ENCODE results near the gene PRKAG3.

PRKAG3 gene

GRCh38 chr2:218875692-218876246 is 44.2 kb upstream of the PRKAG3 start:
- H3K79me2 ChIP-seq (ENCODE audit: insufficient read depth, low read length): no peaks in the 10 kb centered on the region
- no peak overlapping the region for H3K27ac ChIP-seq (ENCODE audit: low read length)
- no peak overlapping the region for H3K4me3 ChIP-seq (ENCODE audit: low read depth in 1 of 2, low read length in 2 of 2)
- no peak overlapping the region for H3K4me2 ChIP-seq (ENCODE audit: insufficient read depth, low read length)
- H3K4me1 ChIP-seq (ENCODE audit: insufficient read depth, low read length): peaks cover 11% of the 10 kb centered on the region
- H2AFZ ChIP-seq (ENCODE audit: low read depth, low read length): no peak overlapping the region
- H3K36me3 ChIP-seq (ENCODE audit: insufficient read depth, low read length): no peaks in the 10 kb centered on the region
- no peak overlapping the region for H3K9ac ChIP-seq (ENCODE audit: low read depth, low read length)
- no peaks in the 10 kb centered on the region for H3K9me3 ChIP-seq (ENCODE audit: insufficient read depth, low read length, severe bottlenecking)
- no peak for ATAC-seq (ENCODE audit: insufficient read depth, low read depth)
- TF ChIP-seq EZH2 (IDR thresholded peaks at IDR 0.05; ENCODE audit: borderline replicate concordance, low read depth, low read length, severe bottlenecking): no peak
- TF ChIP-seq, protein P1, sequence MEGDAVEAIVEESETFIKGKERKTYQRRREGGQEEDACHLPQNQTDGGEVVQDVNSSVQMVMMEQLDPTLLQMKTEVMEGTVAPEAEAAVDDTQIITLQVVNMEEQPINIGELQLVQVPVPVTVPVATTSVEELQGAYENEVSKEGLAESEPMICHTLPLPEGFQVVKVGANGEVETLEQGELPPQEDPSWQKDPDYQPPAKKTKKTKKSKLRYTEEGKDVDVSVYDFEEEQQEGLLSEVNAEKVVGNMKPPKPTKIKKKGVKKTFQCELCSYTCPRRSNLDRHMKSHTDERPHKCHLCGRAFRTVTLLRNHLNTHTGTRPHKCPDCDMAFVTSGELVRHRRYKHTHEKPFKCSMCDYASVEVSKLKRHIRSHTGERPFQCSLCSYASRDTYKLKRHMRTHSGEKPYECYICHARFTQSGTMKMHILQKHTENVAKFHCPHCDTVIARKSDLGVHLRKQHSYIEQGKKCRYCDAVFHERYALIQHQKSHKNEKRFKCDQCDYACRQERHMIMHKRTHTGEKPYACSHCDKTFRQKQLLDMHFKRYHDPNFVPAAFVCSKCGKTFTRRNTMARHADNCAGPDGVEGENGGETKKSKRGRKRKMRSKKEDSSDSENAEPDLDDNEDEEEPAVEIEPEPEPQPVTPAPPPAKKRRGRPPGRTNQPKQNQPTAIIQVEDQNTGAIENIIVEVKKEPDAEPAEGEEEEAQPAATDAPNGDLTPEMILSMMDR (IDR thresholded peaks at IDR 0.05; ENCODE audit: borderline replicate concordance, extremely low read depth, low read length, poor library complexity, severe bottlenecking): no peak
- no peak for DNase-seq
- H3K27me3 ChIP-seq (ENCODE audit: insufficient read depth, low read length, poor library complexity): no peaks in the 10 kb centered on the region
- H4K20me1 ChIP-seq (ENCODE audit: insufficient read depth, low read length): peaks cover 3% of the 10 kb centered on the region; the same call in 1 of the 2 replicates

DNA sequence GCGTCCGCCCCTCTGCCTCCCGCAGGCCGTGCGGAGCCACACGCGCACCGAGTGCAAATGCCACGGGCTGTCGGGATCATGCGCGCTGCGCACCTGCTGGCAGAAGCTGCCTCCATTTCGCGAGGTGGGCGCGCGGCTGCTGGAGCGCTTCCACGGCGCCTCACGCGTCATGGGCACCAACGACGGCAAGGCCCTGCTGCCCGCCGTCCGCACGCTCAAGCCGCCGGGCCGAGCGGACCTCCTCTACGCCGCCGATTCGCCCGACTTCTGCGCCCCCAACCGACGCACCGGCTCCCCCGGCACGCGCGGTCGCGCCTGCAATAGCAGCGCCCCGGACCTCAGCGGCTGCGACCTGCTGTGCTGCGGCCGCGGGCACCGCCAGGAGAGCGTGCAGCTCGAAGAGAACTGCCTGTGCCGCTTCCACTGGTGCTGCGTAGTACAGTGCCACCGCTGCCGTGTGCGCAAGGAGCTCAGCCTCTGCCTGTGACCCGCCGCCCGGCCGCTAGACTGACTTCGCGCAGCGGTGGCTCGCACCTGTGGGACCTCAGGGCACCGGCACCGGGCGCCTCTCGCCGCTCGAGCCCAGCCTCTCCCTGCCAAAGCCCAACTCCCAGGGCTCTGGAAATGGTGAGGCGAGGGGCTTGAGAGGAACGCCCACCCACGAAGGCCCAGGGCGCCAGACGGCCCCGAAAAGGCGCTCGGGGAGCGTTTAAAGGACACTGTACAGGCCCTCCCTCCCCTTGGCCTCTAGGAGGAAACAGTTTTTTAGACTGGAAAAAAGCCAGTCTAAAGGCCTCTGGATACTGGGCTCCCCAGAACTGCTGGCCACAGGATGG is 42.0 kb upstream of the PRKAG3 start:
- Histone ChIP-seq H3K4me1 (ENCODE audit: insufficient read depth, low read length) (peaks cover 7% of the 10 kb centered on the region), H3K79me2 (ENCODE audit: insufficient read depth, low read length) (no peaks in the 10 kb centered on the region), H3K27ac (ENCODE audit: low read length) (no peak overlapping the region), H3K9me3 (ENCODE audit: insufficient read depth, low read length, severe bottlenecking) (no peaks in the 10 kb centered on the region), H3K36me3 (ENCODE audit: insufficient read depth, low read length) (no peaks in the 10 kb centered on the region), H3K4me2 (ENCODE audit: insufficient read depth, low read length) (no peak overlapping the region), H3K9ac (ENCODE audit: low read depth, low read length) (no peak overlapping the region), H4K20me1 (ENCODE audit: insufficient read depth, low read length) (0 out of 2 replicates have a peak, but pooled peaks cover 3% of the 10 kb centered on the region), H2AFZ (ENCODE audit: low read depth, low read length) (no peak overlapping the region), H3K4me3 (ENCODE audit: low read depth in 1 of 2, low read length in 2 of 2) (no peak overlapping the region), H3K27me3 (ENCODE audit: insufficient read depth, low read length, poor library complexity) (no peaks in the 10 kb centered on the region)
- ATAC-seq (ENCODE audit: insufficient read depth, low read depth) (no peak), DNase-seq (no peak)
- TF ChIP-seq, protein P1 (IDR thresholded peaks at IDR 0.05; ENCODE audit: borderline replicate concordance, extremely low read depth, low read length, poor library complexity, severe bottlenecking): no peak
- TF ChIP-seq EZH2 (IDR thresholded peaks at IDR 0.05; ENCODE audit: borderline replicate concordance, low read depth, low read length, severe bottlenecking): no peak

GRCh38 chr2:218872645-218873358 is 41.2 kb upstream of the PRKAG3 start:
- ATAC-seq (ENCODE audit: insufficient read depth, low read depth) (no peak), DNase-seq (no peak)
- Histone ChIP-seq H3K4me3 (ENCODE audit: low read depth in 1 of 2, low read length in 2 of 2) (no peak overlapping the region), H3K4me2 (ENCODE audit: insufficient read depth, low read length) (no peak overlapping the region), H3K9ac (ENCODE audit: low read depth, low read length) (no peak overlapping the region), H3K27ac (ENCODE audit: low read length) (no peak overlapping the region), H3K9me3 (ENCODE audit: insufficient read depth, low read length, severe bottlenecking) (no peaks in the 10 kb centered on the region), H3K27me3 (ENCODE audit: insufficient read depth, low read length, poor library complexity) (peaks cover 4% of the 10 kb centered on the region), H2AFZ (ENCODE audit: low read depth, low read length) (no peak overlapping the region), H3K4me1 (ENCODE audit: insufficient read depth, low read length) (peaks cover 7% of the 10 kb centered on the region), H4K20me1 (ENCODE audit: insufficient read depth, low read length) (0 out of 2 replicates have a peak, but pooled peaks cover 3% of the 10 kb centered on the region), H3K79me2 (ENCODE audit: insufficient read depth, low read length) (no peaks in the 10 kb centered on the region), H3K36me3 (ENCODE audit: insufficient read depth, low read length) (no peaks in the 10 kb centered on the region)
- TF ChIP-seq, protein P1 (IDR thresholded peaks at IDR 0.05; ENCODE audit: borderline replicate concordance, extremely low read depth, low read length, poor library complexity, severe bottlenecking): no peak
- TF ChIP-seq EZH2 (IDR thresholded peaks at IDR 0.05; ENCODE audit: borderline replicate concordance, low read depth, low read length, severe bottlenecking): no peak
